HepG2 (cell line): ENCODE data around the gene DCTN4. TPM values are rescaled to one million over a fixed set of nuclear protein-coding genes. Genes with fewer than 3 reads are reported as not detected.
A peak's percentile ranks its signal among the peaks of the same experiment; 100 is the strongest.

Source experiments
- AKAP8 ChIP-seq: sonication (generic); formaldehyde crosslinking; IDR thresholded peaks from 2 replicates; pipeline ENCODE4 v1.5.1; 2020; ENCODE audit warnings: mild to moderate bottlenecking, missing genetic modification reagents
- ATF2 ChIP-seq: sonication (generic); formaldehyde crosslinking; IDR thresholded peaks from 2 replicates; pipeline ENCODE4 v1.4.0; 2020; ENCODE audit warnings: missing genetic modification reagents
- BHLHE40 ChIP-seq: IDR thresholded peaks from 2 replicates; pipeline ENCODE4 v1.6.1; 2011; ENCODE audit warnings: low read length, improper control_type of control experiment
- CHCHD3 ChIP-seq: sonication (generic); formaldehyde crosslinking; IDR thresholded peaks from 2 replicates; pipeline ENCODE4 v1.8.0; 2022; ENCODE audit warnings: mild to moderate bottlenecking, missing genetic modification reagents, moderate library complexity
- KAT2B ChIP-seq: fragments of 150-350 bp; IDR thresholded peaks from 2 replicates; pipeline ENCODE4 v1.6.1; 2014; ENCODE audit warnings: low read depth, low read length, borderline replicate concordance
- KMT2B ChIP-seq: IDR thresholded peaks from 2 replicates; pipeline ENCODE4 v1.6.1; 2016; ENCODE audit warnings: missing genetic modification reagents, missing compliant biosample characterization
- MEIS2 ChIP-seq: sonication (generic); formaldehyde crosslinking; IDR thresholded peaks from 2 replicates; pipeline ENCODE4 v1.9.0; 2021; ENCODE audit warnings: mild to moderate bottlenecking, missing genetic modification reagents
- NBN ChIP-seq: fragments of 450-650 bp; conservative IDR thresholded peaks from 2 replicates; pipeline ENCODE4 v1.6.1; 2017
- NFATC3 ChIP-seq: sonication (generic); formaldehyde crosslinking; IDR thresholded peaks from 2 replicates; pipeline ENCODE4 v1.5.1; 2020; ENCODE audit warnings: mild to moderate bottlenecking, missing genetic modification reagents
- RAD51 ChIP-seq: fragments of 450-650 bp; IDR thresholded peaks from 2 replicates; pipeline ENCODE4 v1.6.1; 2016; ENCODE audit warnings: borderline replicate concordance
- ZFYVE20 ChIP-seq: sonication (generic); formaldehyde crosslinking; IDR thresholded peaks from 2 replicates; pipeline ENCODE4 v1.8.0; 2023; ENCODE audit warnings: low read depth, mild to moderate bottlenecking, moderate library complexity, missing genetic modification reagents, borderline replicate concordance
- polyA plus RNA-seq, 8 experiments: library from polyadenylated mRNA; depleted of rRNA in 3 of 8; stranded (reverse) in 7 of 8; unstranded in 1 of 8; fragments of >200 nt; fragmentation: Illumina TruSeq in 4 of 8; extraction: Trizol in 4 of 8; gene quantifications; 2 replicates each; pipeline versions ENCODE4 v1.2.1 to v1.2.3, GENCODE V29; 2011 to 2016; ENCODE audit warnings: low read depth in 4 of 8, missing spikeins in 1 of 8, mixed read lengths in 1 of 8; ENCODE audit not compliant: insufficient read depth in 1 of 8
- total RNA-seq, 5 experiments: library from RNA; depleted of rRNA; stranded (reverse); fragments of >200 nt; fragmentation: Illumina TruSeq; extraction: Trizol; gene quantifications; 2 replicates each; pipeline ENCODE4 v1.2.3, GENCODE V29; 2016; ENCODE audit warnings: low read depth in 1 of 5
- TF ChIP-seq, protein P1 (sequence below): sonication (generic); formaldehyde crosslinking; IDR thresholded peaks from 2 replicates; pipeline ENCODE4 v1.5.0; 2020; ENCODE audit warnings: mild to moderate bottlenecking, missing genetic modification reagents
- TF ChIP-seq, protein P2 (sequence below): sonication (generic); formaldehyde crosslinking; IDR thresholded peaks from 2 replicates; pipeline ENCODE4 v1.8.0; 2022; ENCODE audit warnings: mild to moderate bottlenecking, missing genetic modification reagents, moderate library complexity
- TF ChIP-seq, protein P3 (sequence below): IDR thresholded peaks from 2 replicates; pipeline ENCODE4 v1.6.1; 2016; ENCODE audit warnings: low read depth
- TF ChIP-seq, protein P4 (sequence below): sonication (generic); formaldehyde crosslinking; IDR thresholded peaks from 2 replicates; pipeline ENCODE4 v1.8.1; 2023; ENCODE audit warnings: mild to moderate bottlenecking, missing genetic modification reagents
- TF ChIP-seq, protein P5 (sequence below): sonication (generic); formaldehyde crosslinking; IDR thresholded peaks from 2 replicates; pipeline ENCODE4 v1.5.0; 2020; ENCODE audit warnings: mild to moderate bottlenecking, low read depth, missing genetic modification reagents, borderline replicate concordance
- TF ChIP-seq, protein P6 (sequence below): sonication (generic); formaldehyde crosslinking; IDR thresholded peaks from 2 replicates; pipeline ENCODE4 v1.5.0; 2020; ENCODE audit warnings: missing genetic modification reagents

The DCTN4 gene
- total and polyA plus RNA-seq, 2 of the 13 experiments (the other 11 are each of a cell fraction or from before 2014, with no cell fraction given) = 24.1 to 26.9 TPM

GRCh38 chr5:150700594-150701377 is 58.0 kb downstream of the DCTN4 start, which contains the start of gene RBM22 (continued):
- no peak for TF ChIP-seq AKAP8
- TF ChIP-seq, protein P1, sequence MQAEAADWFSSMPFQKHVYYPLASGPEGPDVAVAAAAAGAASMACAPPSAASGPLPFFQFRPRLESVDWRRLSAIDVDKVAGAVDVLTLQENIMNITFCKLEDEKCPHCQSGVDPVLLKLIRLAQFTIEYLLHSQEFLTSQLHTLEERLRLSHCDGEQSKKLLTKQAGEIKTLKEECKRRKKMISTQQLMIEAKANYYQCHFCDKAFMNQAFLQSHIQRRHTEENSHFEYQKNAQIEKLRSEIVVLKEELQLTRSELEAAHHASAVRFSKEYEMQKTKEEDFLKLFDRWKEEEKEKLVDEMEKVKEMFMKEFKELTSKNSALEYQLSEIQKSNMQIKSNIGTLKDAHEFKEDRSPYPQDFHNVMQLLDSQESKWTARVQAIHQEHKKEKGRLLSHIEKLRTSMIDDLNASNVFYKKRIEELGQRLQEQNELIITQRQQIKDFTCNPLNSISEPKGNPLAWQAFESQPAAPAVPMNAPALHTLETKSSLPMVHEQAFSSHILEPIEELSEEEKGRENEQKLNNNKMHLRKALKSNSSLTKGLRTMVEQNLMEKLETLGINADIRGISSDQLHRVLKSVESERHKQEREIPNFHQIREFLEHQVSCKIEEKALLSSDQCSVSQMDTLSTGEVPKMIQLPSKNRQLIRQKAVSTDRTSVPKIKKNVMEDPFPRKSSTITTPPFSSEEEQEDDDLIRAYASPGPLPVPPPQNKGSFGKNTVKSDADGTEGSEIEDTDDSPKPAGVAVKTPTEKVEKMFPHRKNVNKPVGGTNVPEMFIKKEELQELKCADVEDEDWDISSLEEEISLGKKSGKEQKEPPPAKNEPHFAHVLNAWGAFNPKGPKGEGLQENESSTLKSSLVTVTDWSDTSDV (CRISPR knock-in tag) = no peak
- no peak for TF ChIP-seq KAT2B
- TF ChIP-seq, protein P2, sequence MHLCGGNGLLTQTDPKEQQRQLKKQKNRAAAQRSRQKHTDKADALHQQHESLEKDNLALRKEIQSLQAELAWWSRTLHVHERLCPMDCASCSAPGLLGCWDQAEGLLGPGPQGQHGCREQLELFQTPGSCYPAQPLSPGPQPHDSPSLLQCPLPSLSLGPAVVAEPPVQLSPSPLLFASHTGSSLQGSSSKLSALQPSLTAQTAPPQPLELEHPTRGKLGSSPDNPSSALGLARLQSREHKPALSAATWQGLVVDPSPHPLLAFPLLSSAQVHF (CRISPR knock-in tag) = no peak
- TF ChIP-seq, protein P3, sequence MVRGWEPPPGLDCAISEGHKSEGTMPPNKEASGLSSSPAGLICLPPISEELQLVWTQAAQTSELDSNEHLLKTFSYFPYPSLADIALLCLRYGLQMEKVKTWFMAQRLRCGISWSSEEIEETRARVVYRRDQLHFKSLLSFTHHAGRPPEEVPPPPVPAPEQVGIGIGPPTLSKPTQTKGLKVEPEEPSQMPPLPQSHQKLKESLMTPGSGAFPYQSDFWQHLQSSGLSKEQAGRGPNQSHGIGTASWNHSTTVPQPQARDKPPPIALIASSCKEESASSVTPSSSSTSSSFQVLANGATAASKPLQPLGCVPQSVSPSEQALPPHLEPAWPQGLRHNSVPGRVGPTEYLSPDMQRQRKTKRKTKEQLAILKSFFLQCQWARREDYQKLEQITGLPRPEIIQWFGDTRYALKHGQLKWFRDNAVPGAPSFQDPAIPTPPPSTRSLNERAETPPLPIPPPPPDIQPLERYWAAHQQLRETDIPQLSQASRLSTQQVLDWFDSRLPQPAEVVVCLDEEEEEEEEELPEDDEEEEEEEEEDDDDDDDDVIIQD (CRISPR knock-in tag) = no peak
- peak; percentile 56; the same call in 1 of the 2 replicates for TF ChIP-seq MEIS2 (CRISPR knock-in tag)
- TF ChIP-seq NFATC3 (CRISPR knock-in tag) = no peak
- no peak for TF ChIP-seq BHLHE40
- TF ChIP-seq NBN = no peak
- no peak for TF ChIP-seq RAD51
- TF ChIP-seq ZFYVE20 = no peak
- TF ChIP-seq, protein P4, sequence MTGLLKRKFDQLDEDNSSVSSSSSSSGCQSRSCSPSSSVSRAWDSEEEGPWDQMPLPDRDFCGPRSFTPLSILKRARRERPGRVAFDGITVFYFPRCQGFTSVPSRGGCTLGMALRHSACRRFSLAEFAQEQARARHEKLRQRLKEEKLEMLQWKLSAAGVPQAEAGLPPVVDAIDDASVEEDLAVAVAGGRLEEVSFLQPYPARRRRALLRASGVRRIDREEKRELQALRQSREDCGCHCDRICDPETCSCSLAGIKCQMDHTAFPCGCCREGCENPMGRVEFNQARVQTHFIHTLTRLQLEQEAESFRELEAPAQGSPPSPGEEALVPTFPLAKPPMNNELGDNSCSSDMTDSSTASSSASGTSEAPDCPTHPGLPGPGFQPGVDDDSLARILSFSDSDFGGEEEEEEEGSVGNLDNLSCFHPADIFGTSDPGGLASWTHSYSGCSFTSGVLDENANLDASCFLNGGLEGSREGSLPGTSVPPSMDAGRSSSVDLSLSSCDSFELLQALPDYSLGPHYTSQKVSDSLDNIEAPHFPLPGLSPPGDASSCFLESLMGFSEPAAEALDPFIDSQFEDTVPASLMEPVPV (CRISPR knock-in tag) = peak; percentile 61; the same call in 1 of the 2 replicates
- TF ChIP-seq CHCHD3 = 0 out of 2 replicates have a peak, but pooled peaks have one; percentile 76
- TF ChIP-seq, protein P5, sequence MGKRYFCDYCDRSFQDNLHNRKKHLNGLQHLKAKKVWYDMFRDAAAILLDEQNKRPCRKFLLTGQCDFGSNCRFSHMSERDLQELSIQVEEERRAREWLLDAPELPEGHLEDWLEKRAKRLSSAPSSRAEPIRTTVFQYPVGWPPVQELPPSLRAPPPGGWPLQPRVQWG (CRISPR knock-in tag) = no peak
- TF ChIP-seq ATF2 (CRISPR knock-in tag) = peak; percentile 85
- peak; percentile 75; the same call in 1 of the 2 replicates for TF ChIP-seq KMT2B (CRISPR knock-in tag)
- TF ChIP-seq, protein P6, sequence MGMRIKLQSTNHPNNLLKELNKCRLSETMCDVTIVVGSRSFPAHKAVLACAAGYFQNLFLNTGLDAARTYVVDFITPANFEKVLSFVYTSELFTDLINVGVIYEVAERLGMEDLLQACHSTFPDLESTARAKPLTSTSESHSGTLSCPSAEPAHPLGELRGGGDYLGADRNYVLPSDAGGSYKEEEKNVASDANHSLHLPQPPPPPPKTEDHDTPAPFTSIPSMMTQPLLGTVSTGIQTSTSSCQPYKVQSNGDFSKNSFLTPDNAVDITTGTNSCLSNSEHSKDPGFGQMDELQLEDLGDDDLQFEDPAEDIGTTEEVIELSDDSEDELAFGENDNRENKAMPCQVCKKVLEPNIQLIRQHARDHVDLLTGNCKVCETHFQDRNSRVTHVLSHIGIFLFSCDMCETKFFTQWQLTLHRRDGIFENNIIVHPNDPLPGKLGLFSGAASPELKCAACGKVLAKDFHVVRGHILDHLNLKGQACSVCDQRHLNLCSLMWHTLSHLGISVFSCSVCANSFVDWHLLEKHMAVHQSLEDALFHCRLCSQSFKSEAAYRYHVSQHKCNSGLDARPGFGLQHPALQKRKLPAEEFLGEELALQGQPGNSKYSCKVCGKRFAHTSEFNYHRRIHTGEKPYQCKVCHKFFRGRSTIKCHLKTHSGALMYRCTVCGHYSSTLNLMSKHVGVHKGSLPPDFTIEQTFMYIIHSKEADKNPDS (CRISPR knock-in tag) = no peak
